Measurements from ENCODE around the gene DNHD1.

The DNHD1 gene

GRCh38 chr11:6611092-6611962 lies 114.2 kb downstream of the DNHD1 start:
- DNase-seq (ENCODE audit: low spot score): peak; percentile 22

- no peak for DNase-seq (ENCODE audit: low spot score)
Observed at GRCh38 chr11:6611963-6612212, 114.8 kb downstream of the DNHD1 start.

- DNase-seq (ENCODE audit: low spot score): peak; percentile 94
Observed at GRCh38 chr11:6612213-6613041, 115.3 kb downstream of the DNHD1 start, which contains the start of gene TAF10. Gene TAF10, minus strand, starts transcription at chr11:6612216. Its CDS starts 27 bp downstream, at chr11:6612189.

- DNase-seq (ENCODE audit: low spot score): no peak
Observed at GRCh38 chr11:6613496-6613895, 116.4 kb downstream of the DNHD1 start.

- no peak for DNase-seq (ENCODE audit: low spot score)
Observed at GRCh38 chr11:6614446-6614845, 117.4 kb downstream of the DNHD1 start.

- no peak for DNase-seq (ENCODE audit: low spot score)
Observed at GRCh38 chr11:6615046-6615445, 118.0 kb downstream of the DNHD1 start.

GRCh38 chr11:6615882-6616585 lies 119.0 kb downstream of the DNHD1 start:
- no peak for DNase-seq (ENCODE audit: low spot score)

GRCh38 chr11:6616596-6617250 lies 119.6 kb downstream of the DNHD1 start:
- no peak for DNase-seq (ENCODE audit: low spot score)

GRCh38 chr11:6617315-6617781 lies 120.3 kb downstream of the DNHD1 start:
- DNase-seq (ENCODE audit: low spot score): no peak

GRCh38 chr11:6618117-6619003 lies 121.3 kb downstream of the DNHD1 start:
- peak; percentile 81 for DNase-seq (ENCODE audit: low spot score)

GRCh38 chr11:6619004-6619745 lies 122.1 kb downstream of the DNHD1 start, which contains the start of gene TPP1:
Gene TPP1, minus strand, starts transcription at chr11:6619422. Its CDS starts 22 bp downstream, at chr11:6619400.
- peak; percentile 93 for DNase-seq (ENCODE audit: low spot score)

- DNase-seq (ENCODE audit: low spot score): no peak
Observed at GRCh38 chr11:6620636-6621035, 123.6 kb downstream of the DNHD1 start.
